ENCODE measurements around the gene EMX2.

EMX2 gene

GRCh38 chr10:117545141-117546019, 2.8 kb downstream of the EMX2 start:
- DNase-seq (ENCODE audit: low read depth), result no peak
- H3K4me3 ChIP-seq (ENCODE audit: low read length), result no peak overlapping the region
- TF ChIP-seq CTCF (IDR thresholded peaks at IDR 0.05; ENCODE audit: insufficient read depth, low read depth, low read length, missing control alignments), result no peak

- no peak for TF ChIP-seq CTCF (IDR thresholded peaks at IDR 0.05; ENCODE audit: insufficient read depth, low read depth, low read length, missing control alignments)
- no peak overlapping the region for H3K4me3 ChIP-seq (ENCODE audit: low read length)
- no peak for DNase-seq (ENCODE audit: low read depth)
Measured at GRCh38 chr10:117546020-117546580, 3.6 kb downstream of the EMX2 start.

GRCh38 chr10:117546581-117547015, 4.1 kb downstream of the EMX2 start:
- DNase-seq (ENCODE audit: low read depth), result no peak
- TF ChIP-seq CTCF (IDR thresholded peaks at IDR 0.05; ENCODE audit: insufficient read depth, low read depth, low read length, missing control alignments), result no peak
- H3K4me3 ChIP-seq (ENCODE audit: low read length), result no peak overlapping the region

GRCh38 chr10:117547016-117547715, 4.6 kb downstream of the EMX2 start:
- H3K4me3 ChIP-seq (ENCODE audit: low read length), result no peak overlapping the region
- TF ChIP-seq CTCF (IDR thresholded peaks at IDR 0.05; ENCODE audit: insufficient read depth, low read depth, low read length, missing control alignments), result no peak
- no peak for DNase-seq (ENCODE audit: low read depth)

GRCh38 chr10:117547716-117548668, 5.4 kb downstream of the EMX2 start:
- DNase-seq (ENCODE audit: low read depth), result no peak
- no peak overlapping the region for H3K4me3 ChIP-seq (ENCODE audit: low read length)
- no peak for TF ChIP-seq CTCF (IDR thresholded peaks at IDR 0.05; ENCODE audit: insufficient read depth, low read depth, low read length, missing control alignments)

- H3K4me3 ChIP-seq (ENCODE audit: low read length), result no peak overlapping the region
- DNase-seq (ENCODE audit: low read depth), result no peak
- no peak for TF ChIP-seq CTCF (IDR thresholded peaks at IDR 0.05; ENCODE audit: insufficient read depth, low read depth, low read length, missing control alignments)
Measured at GRCh38 chr10:117549100-117549585, 6.6 kb downstream of the EMX2 start.
